GM20000 (cell line): ENCODE data around the gene FOXP1.

Experiments
- DNase-seq: peaks from one replicate; pipeline ENCODE4 v3.0.0; 2012; ENCODE audit warnings: low spot score
- TF ChIP-seq, protein P1 (sequence below): IDR thresholded peaks from 2 replicates; pipeline ENCODE4 v1.5.1; 2012; ENCODE audit warnings: mild to moderate bottlenecking, control low read depth; ENCODE audit errors: extremely low read depth, missing control alignments

The FOXP1 gene

DNA sequence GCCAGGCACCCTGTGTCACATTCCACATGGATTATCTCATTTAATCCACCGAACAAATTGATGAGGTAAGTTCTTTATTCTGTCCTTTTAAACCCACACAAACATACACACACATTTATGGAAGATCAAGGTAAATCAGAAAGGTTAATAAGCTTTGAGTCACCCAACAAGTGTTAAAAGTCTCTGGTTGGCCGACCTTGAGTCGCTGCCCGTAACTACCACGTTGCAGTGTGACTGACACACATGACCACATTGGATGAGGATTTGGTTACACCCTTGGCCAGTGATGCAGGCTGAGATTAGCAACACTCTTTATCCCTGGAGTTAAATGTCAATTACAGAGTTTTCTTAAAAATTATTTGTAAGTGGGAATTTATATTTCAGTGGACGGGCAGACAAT lies 19.2 kb downstream of the FOXP1 start:
- TF ChIP-seq, protein P1, sequence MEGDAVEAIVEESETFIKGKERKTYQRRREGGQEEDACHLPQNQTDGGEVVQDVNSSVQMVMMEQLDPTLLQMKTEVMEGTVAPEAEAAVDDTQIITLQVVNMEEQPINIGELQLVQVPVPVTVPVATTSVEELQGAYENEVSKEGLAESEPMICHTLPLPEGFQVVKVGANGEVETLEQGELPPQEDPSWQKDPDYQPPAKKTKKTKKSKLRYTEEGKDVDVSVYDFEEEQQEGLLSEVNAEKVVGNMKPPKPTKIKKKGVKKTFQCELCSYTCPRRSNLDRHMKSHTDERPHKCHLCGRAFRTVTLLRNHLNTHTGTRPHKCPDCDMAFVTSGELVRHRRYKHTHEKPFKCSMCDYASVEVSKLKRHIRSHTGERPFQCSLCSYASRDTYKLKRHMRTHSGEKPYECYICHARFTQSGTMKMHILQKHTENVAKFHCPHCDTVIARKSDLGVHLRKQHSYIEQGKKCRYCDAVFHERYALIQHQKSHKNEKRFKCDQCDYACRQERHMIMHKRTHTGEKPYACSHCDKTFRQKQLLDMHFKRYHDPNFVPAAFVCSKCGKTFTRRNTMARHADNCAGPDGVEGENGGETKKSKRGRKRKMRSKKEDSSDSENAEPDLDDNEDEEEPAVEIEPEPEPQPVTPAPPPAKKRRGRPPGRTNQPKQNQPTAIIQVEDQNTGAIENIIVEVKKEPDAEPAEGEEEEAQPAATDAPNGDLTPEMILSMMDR, result no peak
- no peak for DNase-seq

DNA sequence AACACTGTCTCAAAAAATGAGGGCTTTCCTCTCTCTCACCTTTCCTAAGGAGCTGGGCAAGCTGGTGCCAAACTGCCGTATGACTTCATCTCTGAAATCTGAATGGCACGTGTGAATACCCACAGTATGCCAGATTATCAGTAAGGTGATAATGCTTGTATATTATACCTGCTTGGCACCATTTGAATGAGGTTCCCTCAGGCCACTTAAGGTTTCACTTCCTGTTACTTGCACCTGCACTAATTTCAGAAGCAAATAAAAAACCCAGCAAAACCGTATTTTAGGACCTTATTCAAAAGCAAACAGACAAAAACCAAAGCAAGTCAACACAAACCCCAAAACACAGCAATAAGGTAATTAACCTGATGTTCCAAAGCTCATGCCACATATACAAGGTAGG lies 19.7 kb downstream of the FOXP1 start:
- no peak for DNase-seq
- TF ChIP-seq, protein P1, result no peak

DNA sequence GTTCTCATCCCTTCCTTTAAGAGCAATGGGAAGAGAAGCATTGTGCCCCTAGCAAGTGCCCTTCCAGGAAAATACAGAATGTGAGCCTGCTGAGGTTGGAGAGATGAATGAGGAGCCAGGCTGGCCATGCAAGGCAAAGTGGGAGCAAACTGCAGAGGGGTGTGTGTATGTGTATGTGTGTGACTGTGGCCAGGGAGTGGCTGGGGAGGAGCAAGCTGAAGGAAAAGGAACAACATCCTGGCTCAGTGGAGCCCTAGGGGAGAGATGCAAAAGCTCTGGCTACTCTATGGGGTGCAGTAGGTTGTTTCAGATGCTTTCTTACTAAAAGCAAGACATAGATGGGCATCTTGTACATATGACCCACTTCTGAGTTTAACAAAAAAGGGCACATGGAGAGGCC lies 20.6 kb downstream of the FOXP1 start:
- no peak for DNase-seq
- TF ChIP-seq, protein P1, result no peak

DNA sequence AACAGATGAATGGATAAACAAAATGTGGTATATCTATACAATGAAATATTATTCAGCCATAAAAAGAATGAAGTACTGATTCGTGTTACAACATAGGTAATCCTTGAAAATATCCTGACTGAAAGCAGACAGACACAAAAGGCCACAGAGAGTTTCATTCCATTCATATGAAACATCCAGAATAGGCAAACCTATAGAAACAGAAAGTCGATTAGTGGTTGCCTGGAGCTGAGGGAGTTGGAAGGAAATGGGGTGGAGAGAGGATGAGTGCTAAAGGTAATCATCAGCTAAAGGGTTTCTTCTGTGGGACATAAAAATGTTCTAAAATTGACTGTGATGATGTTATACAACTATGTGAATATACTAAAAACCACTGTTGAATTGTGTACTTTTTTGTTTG lies 22.9 kb downstream of the FOXP1 start:
- TF ChIP-seq, protein P1, result no peak
- DNase-seq, result no peak

DNA sequence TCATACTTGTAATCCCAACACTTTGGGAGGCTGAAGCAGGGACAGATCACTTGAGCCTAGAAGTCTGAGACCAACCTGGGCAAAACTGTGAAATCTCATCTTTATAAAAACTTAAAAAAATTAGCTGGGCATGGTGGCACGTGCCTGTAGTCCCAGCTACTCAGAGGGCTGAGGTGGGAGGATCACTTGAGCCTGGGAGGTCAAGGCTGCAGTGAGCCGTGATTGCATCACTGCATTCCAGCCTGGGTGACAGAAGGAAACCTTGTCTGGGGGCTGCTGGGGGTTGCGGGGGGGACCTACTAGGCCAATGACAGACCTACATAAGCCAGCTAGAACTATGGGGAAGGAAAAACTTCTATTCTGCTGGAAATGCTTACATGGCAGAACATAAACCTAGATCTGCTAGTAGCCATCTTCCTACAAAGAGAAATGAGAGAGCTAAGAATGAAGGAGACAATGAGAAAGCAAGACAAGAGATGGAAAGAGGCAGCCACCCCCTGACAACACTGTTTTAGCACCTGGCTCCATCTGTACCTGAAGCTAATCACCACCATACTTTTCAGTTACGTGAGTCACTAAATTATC lies 23.9 kb downstream of the FOXP1 start:
- TF ChIP-seq, protein P1, result no peak
- no peak for DNase-seq

DNA sequence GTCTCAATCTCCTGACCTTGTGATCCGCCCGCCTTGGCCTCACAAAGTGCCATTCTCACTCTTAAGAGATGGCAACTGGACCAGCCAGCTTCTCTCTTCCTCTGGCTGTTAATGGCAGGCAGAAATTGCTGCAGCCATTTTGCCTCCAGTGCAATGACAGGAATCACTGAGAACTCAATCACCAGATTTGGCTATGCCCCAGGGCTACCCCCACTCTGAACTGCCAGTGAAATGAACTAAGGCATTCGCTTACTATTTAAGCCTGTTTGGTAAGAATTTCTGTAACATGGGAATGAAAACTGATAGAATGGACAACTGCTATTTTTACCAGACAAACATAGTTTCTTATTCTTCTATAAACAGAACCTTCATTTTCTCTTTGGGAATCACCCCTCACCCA lies 24.5 kb downstream of the FOXP1 start:
- TF ChIP-seq, protein P1, result no peak
- DNase-seq, result no peak

DNA sequence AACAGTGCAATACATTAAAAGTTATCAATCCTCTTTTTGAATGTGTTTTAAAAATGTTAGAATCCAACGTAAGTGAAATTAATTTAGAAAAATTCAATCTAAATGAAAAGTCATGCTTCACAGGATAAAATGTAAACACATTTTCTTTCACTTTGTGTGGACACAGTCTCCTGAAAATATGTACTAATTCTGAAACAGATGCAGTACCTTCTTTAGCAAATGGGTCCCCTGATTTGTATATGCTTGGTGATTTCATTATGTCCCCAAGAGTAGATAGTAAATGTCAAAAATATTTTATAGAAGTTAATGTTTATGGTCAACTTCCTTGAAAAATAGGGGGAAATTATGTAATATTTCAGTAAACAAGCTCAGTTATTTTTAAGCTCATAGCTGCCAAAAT lies 28.9 kb downstream of the FOXP1 start:
- TF ChIP-seq, protein P1, result no peak
- DNase-seq, result no peak
